ENCODE measurements around the gene DGKI.

Gene DGKI

DNA sequence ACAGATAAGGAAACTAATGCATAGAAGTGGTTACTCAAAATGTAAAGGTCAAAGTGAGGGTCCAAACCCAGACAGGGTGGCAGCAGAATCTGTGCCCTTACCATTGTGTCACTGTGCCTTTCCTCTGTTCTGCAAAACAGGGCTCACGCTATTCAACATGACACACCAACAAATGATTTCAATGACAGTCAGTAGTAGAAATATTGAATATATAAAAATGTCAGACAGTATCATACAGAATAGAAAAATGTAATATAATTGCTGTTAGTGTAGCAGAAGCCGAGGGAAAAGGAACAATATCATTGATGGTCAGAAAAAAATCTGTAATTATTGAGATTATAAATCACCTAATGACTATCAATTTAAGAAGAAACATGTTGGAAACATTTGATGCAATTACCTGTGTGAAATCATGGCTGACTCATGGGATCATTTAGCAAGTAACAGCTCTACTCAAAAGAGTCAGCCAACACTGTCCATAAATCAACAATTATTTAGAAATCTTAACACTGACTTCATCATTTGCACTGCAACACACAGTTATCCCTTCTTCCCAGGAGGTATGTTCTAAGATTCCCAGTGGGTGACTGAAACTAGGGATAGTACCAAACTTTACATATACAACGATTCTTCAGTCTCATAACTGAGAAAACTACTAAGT, 198.7 kb downstream of the DGKI start:
- Histone ChIP-seq H3K9me3 (ENCODE audit: insufficient read depth, low read length) (no peaks in the 10 kb centered on the region), H3F3A (ENCODE audit: insufficient read depth) (no peaks in the 10 kb centered on the region), H3K27me3 (ENCODE audit: low read length) (no peaks in the 10 kb centered on the region), H3K27ac (ENCODE audit: low read depth, low read length) (no peak overlapping the region), H2AFZ (ENCODE audit: low read depth, low read length, severe bottlenecking) (no peak overlapping the region), H3K36me3 (ENCODE audit: low read length) (no peaks in the 10 kb centered on the region), H4K20me1 (ENCODE audit: low read depth, low read length) (no peaks in the 10 kb centered on the region), H3K4me2 (ENCODE audit: low read depth, low read length, poor library complexity, severe bottlenecking) (no peak overlapping the region), H3K9ac (ENCODE audit: low read length) (no peak overlapping the region), H3K4me3 (ENCODE audit: insufficient read depth, low read length, poor library complexity, severe bottlenecking) (no peak overlapping the region), H3K79me2 (ENCODE audit: insufficient read depth, low read length) (no peaks in the 10 kb centered on the region), H3K9me2 (replicated peaks; ENCODE audit: insufficient read depth, low read length) (no peaks in the 10 kb centered on the region)
- TF ChIP-seq, protein P1, sequence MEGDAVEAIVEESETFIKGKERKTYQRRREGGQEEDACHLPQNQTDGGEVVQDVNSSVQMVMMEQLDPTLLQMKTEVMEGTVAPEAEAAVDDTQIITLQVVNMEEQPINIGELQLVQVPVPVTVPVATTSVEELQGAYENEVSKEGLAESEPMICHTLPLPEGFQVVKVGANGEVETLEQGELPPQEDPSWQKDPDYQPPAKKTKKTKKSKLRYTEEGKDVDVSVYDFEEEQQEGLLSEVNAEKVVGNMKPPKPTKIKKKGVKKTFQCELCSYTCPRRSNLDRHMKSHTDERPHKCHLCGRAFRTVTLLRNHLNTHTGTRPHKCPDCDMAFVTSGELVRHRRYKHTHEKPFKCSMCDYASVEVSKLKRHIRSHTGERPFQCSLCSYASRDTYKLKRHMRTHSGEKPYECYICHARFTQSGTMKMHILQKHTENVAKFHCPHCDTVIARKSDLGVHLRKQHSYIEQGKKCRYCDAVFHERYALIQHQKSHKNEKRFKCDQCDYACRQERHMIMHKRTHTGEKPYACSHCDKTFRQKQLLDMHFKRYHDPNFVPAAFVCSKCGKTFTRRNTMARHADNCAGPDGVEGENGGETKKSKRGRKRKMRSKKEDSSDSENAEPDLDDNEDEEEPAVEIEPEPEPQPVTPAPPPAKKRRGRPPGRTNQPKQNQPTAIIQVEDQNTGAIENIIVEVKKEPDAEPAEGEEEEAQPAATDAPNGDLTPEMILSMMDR (IDR thresholded peaks at IDR 0.05; ENCODE audit: insufficient read depth, low read length, poor library complexity, severe bottlenecking), result no peak
- TF ChIP-seq EZH2phosphoT487 (conservative IDR thresholded peaks at IDR 0.05; ENCODE audit: low read length), result no peak

DNA sequence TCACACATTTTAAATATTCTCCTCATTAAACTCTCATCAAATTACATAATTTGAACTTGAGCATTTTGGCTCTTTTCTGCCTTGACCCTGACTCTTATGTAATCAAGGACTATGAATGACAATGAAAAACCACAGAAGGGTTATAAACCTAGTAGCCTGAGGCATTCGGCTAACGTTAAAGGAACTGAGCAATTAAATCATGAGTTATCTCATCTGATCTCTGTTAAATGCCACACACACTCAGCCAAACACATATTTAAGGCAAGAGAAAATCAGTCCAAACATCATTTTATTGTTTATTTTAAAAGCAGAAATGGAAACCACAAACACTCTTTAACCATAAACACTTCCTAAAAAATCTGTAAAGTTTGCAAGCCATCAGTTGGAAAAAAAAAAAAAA, 204.3 kb downstream of the DGKI start:
- Histone ChIP-seq H4K20me1 (ENCODE audit: low read depth, low read length) (no peaks in the 10 kb centered on the region), H3K27ac (ENCODE audit: low read depth, low read length) (no peak overlapping the region), H3K9me3 (ENCODE audit: insufficient read depth, low read length) (no peaks in the 10 kb centered on the region), H3F3A (ENCODE audit: insufficient read depth) (no peaks in the 10 kb centered on the region), H3K4me2 (ENCODE audit: low read depth, low read length, poor library complexity, severe bottlenecking) (no peak overlapping the region), H3K36me3 (ENCODE audit: low read length) (no peaks in the 10 kb centered on the region), H2AFZ (ENCODE audit: low read depth, low read length, severe bottlenecking) (no peak overlapping the region), H3K9ac (ENCODE audit: low read length) (no peak overlapping the region), H3K27me3 (ENCODE audit: low read length) (no peaks in the 10 kb centered on the region), H3K9me2 (replicated peaks; ENCODE audit: insufficient read depth, low read length) (no peaks in the 10 kb centered on the region), H3K79me2 (ENCODE audit: insufficient read depth, low read length) (no peaks in the 10 kb centered on the region), H3K4me3 (ENCODE audit: insufficient read depth, low read length, poor library complexity, severe bottlenecking) (no peak overlapping the region)
- TF ChIP-seq EZH2phosphoT487 (conservative IDR thresholded peaks at IDR 0.05; ENCODE audit: low read length), result no peak
- TF ChIP-seq, protein P1 (IDR thresholded peaks at IDR 0.05; ENCODE audit: insufficient read depth, low read length, poor library complexity, severe bottlenecking), result no peak

DNA sequence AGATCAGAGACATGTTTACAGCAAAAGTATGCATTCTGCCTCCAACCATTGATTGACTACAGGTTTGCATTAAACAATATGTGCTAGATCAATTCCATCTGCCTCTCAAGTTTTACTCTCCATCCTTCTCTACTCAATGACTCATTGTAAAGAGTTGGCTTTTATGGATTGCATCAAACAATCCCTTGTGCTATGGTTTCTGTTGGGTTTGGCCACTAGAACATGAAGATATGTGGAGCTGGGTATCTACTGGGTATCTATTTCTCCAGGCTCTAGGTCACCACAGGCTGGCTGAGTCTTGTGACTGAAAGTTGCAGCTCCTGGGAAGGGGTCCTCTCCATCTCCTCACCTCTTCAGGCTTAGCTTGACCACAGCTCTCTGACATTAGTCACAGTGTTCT, 204.7 kb downstream of the DGKI start:
- no peak for TF ChIP-seq EZH2phosphoT487 (conservative IDR thresholded peaks at IDR 0.05; ENCODE audit: low read length)
- TF ChIP-seq, protein P1 (IDR thresholded peaks at IDR 0.05; ENCODE audit: insufficient read depth, low read length, poor library complexity, severe bottlenecking), result no peak
- Histone ChIP-seq H3K9me2 (replicated peaks; ENCODE audit: insufficient read depth, low read length) (no peaks in the 10 kb centered on the region), H3K27ac (ENCODE audit: low read depth, low read length) (no peak overlapping the region), H3K36me3 (ENCODE audit: low read length) (no peaks in the 10 kb centered on the region), H3K9ac (ENCODE audit: low read length) (no peak overlapping the region), H3K27me3 (ENCODE audit: low read length) (no peaks in the 10 kb centered on the region), H3F3A (ENCODE audit: insufficient read depth) (no peaks in the 10 kb centered on the region), H3K4me2 (ENCODE audit: low read depth, low read length, poor library complexity, severe bottlenecking) (no peak overlapping the region), H3K79me2 (ENCODE audit: insufficient read depth, low read length) (no peaks in the 10 kb centered on the region), H4K20me1 (ENCODE audit: low read depth, low read length) (no peaks in the 10 kb centered on the region), H2AFZ (ENCODE audit: low read depth, low read length, severe bottlenecking) (no peak overlapping the region), H3K9me3 (ENCODE audit: insufficient read depth, low read length) (no peaks in the 10 kb centered on the region), H3K4me3 (ENCODE audit: insufficient read depth, low read length, poor library complexity, severe bottlenecking) (no peak overlapping the region)
